ENCODE measurements around the gene SLC23A3.
A peak's percentile ranks its signal among the peaks of the same experiment; 100 is the strongest.

Gene SLC23A3

GRCh38 chr2:219155054-219155644 lies 14.7 kb downstream of the SLC23A3 start:
- H3K27ac ChIP-seq: no peak overlapping the region
- TF ChIP-seq CTCF (IDR thresholded peaks at IDR 0.05): peak; percentile 41
- no peak for TF ChIP-seq ZFX (IDR thresholded peaks at IDR 0.05; ENCODE audit: borderline replicate concordance)

- no peak overlapping the region for H3K27ac ChIP-seq
- TF ChIP-seq ZFX (IDR thresholded peaks at IDR 0.05; ENCODE audit: borderline replicate concordance) (no peak), CTCF (IDR thresholded peaks at IDR 0.05) (no peak)
These were observed 20.2 kb downstream of the SLC23A3 start for GRCh38 chr2:219149667-219150066.

GRCh38 chr2:219142329-219142728 lies 27.5 kb downstream of the SLC23A3 start:
- TF ChIP-seq ZFX (IDR thresholded peaks at IDR 0.05; ENCODE audit: borderline replicate concordance): no peak
- TF ChIP-seq CTCF (IDR thresholded peaks at IDR 0.05): no peak
- H3K27ac ChIP-seq: no peak overlapping the region

GRCh38 chr2:219140722-219141121 lies 29.1 kb downstream of the SLC23A3 start:
- TF ChIP-seq ZFX (IDR thresholded peaks at IDR 0.05; ENCODE audit: borderline replicate concordance) (no peak), CTCF (IDR thresholded peaks at IDR 0.05) (no peak)
- H3K27ac ChIP-seq: no peak overlapping the region

GRCh38 chr2:219133976-219134375 lies 35.9 kb downstream of the SLC23A3 start:
- H3K27ac ChIP-seq: no peak overlapping the region
- TF ChIP-seq CTCF (IDR thresholded peaks at IDR 0.05) (no peak), ZFX (IDR thresholded peaks at IDR 0.05; ENCODE audit: borderline replicate concordance) (no peak)

GRCh38 chr2:219131744-219132143 lies 38.1 kb downstream of the SLC23A3 start:
- TF ChIP-seq ZFX (IDR thresholded peaks at IDR 0.05; ENCODE audit: borderline replicate concordance): no peak
- no peak for TF ChIP-seq CTCF (IDR thresholded peaks at IDR 0.05)
- H3K27ac ChIP-seq: no peak overlapping the region

GRCh38 chr2:219131327-219131726 lies 38.5 kb downstream of the SLC23A3 start:
- H3K27ac ChIP-seq: no peak overlapping the region
- no peak for TF ChIP-seq ZFX (IDR thresholded peaks at IDR 0.05; ENCODE audit: borderline replicate concordance)
- TF ChIP-seq CTCF (IDR thresholded peaks at IDR 0.05): no peak
